Measurements from ENCODE around the gene XRCC4. TPM values are rescaled to one million over a fixed set of nuclear protein-coding genes. Genes with fewer than 3 reads are reported as not detected.

XRCC4 gene
- total RNA-seq, 1 donor from 2014 or later = 8.2 TPM

GRCh38 chr5:83299353-83299752 lies 222.0 kb downstream of the XRCC4 start:
- Mint-ChIP-seq H3K27me3 (ENCODE audit: low read depth) (no peaks in the 10 kb centered on the region), H3K9me3 (peaks cover 12% of the 10 kb centered on the region), H3K4me1 (no peaks in the 10 kb centered on the region), H3K36me3 (ENCODE audit: low read depth) (peaks cover 15% of the 10 kb centered on the region), H3K27ac (ENCODE audit: unreplicated experiment) (no peak overlapping the region), H3K4me3 (no peak overlapping the region)
- no peak for DNase-seq (ENCODE audit: low read depth, low spot score)
- TF ChIP-seq CTCF (conservative IDR thresholded peaks at IDR 0.05) = no peak

- TF ChIP-seq CTCF (conservative IDR thresholded peaks at IDR 0.05) = no peak
- Mint-ChIP-seq H3K27me3 (ENCODE audit: low read depth) (no peaks in the 10 kb centered on the region), H3K9me3 (no peaks in the 10 kb centered on the region), H3K4me3 (no peak overlapping the region), H3K4me1 (no peaks in the 10 kb centered on the region), H3K27ac (ENCODE audit: unreplicated experiment) (no peak overlapping the region), H3K36me3 (ENCODE audit: low read depth) (no peaks in the 10 kb centered on the region)
- DNase-seq (ENCODE audit: low read depth, low spot score) = no peak
These were observed 229.4 kb downstream of the XRCC4 start for GRCh38 chr5:83306572-83307241.

GRCh38 chr5:83312663-83313062 lies 235.3 kb downstream of the XRCC4 start:
- TF ChIP-seq CTCF (conservative IDR thresholded peaks at IDR 0.05) = no peak
- Mint-ChIP-seq H3K4me1 (no peaks in the 10 kb centered on the region), H3K36me3 (ENCODE audit: low read depth) (peaks cover 6% of the 10 kb centered on the region), H3K27me3 (ENCODE audit: low read depth) (no peaks in the 10 kb centered on the region), H3K9me3 (peaks cover 8% of the 10 kb centered on the region), H3K4me3 (no peak overlapping the region), H3K27ac (ENCODE audit: unreplicated experiment) (no peak overlapping the region)
- DNase-seq (ENCODE audit: low read depth, low spot score) = no peak

GRCh38 chr5:83313436-83313835 lies 236.1 kb downstream of the XRCC4 start:
- Mint-ChIP-seq H3K27ac (ENCODE audit: unreplicated experiment) (no peak overlapping the region), H3K4me1 (no peaks in the 10 kb centered on the region), H3K4me3 (no peak overlapping the region), H3K9me3 (peaks cover 8% of the 10 kb centered on the region), H3K27me3 (ENCODE audit: low read depth) (no peaks in the 10 kb centered on the region), H3K36me3 (ENCODE audit: low read depth) (peaks cover 6% of the 10 kb centered on the region)
- no peak for TF ChIP-seq CTCF (conservative IDR thresholded peaks at IDR 0.05)
- DNase-seq (ENCODE audit: low read depth, low spot score) = no peak

- no peak for DNase-seq (ENCODE audit: low read depth, low spot score)
- no peaks in the 10 kb centered on the region for H3K4me1 Mint-ChIP-seq
- no peaks in the 10 kb centered on the region for H3K9me3 Mint-ChIP-seq
- H3K27me3 Mint-ChIP-seq (ENCODE audit: low read depth) = no peaks in the 10 kb centered on the region
- no peaks in the 10 kb centered on the region for H3K36me3 Mint-ChIP-seq (ENCODE audit: low read depth)
- TF ChIP-seq CTCF (conservative IDR thresholded peaks at IDR 0.05) = no peak
- no peak overlapping the region for H3K4me3 Mint-ChIP-seq
- no peak overlapping the region for H3K27ac Mint-ChIP-seq (ENCODE audit: unreplicated experiment)
These were observed 244.2 kb downstream of the XRCC4 start for GRCh38 chr5:83321483-83322055.

Measured in neural crest cell (in vitro differentiated cells).